Caco-2 (cell line): ENCODE data around the gene PRKCB. TPM values are rescaled to one million over a fixed set of nuclear protein-coding genes. Genes with fewer than 3 reads are reported as not detected.

Experiments
- BruUV-seq: library from RNA; stranded (reverse); fragments of 400-500 nt; replicated peaks from 2 replicates; lab custom pipeline; 2021; lab: Mats Ljungman, UMichigan
- CTCF ChIA-PET: fragments of 300-600 bp; sonication (Branson Sonifier 250); formaldehyde crosslinking; loops from one replicate; lab custom pipeline; 2022; ENCODE audit warnings: antibody characterized with exemption; lab: Charles Lee
- POLR2A ChIA-PET: fragments of 300-600 bp; sonication (Branson Sonifier 250); formaldehyde crosslinking; loops from one replicate; lab custom pipeline; 2022; ENCODE audit warnings: antibody characterized with exemption; lab: Charles Lee
- DNase-seq, 2 experiments: peaks; one replicate each; pipeline versions ENCODE4 v3.0.0 to v3.0.0-alpha.2; 2020 to 2022
- H3K27me3 ChIP-seq: replicated peaks from 2 replicates; pipeline ENCODE4 v1.6.0; 2011; ENCODE audit warnings: low read length; ENCODE audit not compliant: control insufficient read depth, insufficient read depth
- H3K36me3 ChIP-seq: 2 replicates; pipeline ENCODE4 v1.5.1; 2011; ENCODE audit warnings: low read length; ENCODE audit not compliant: control insufficient read depth, insufficient read depth
- H3K4me1 ChIP-seq: fragments of 250-450 bp; sonication (Bioruptor Pico); 2 replicates; pipeline ENCODE4 v1.5.1; 2020; ENCODE audit warnings: mild to moderate bottlenecking
- H3K4me3 ChIP-seq: 2 replicates; pipeline ENCODE4 v1.5.1; 2011; ENCODE audit warnings: low read depth, mild to moderate bottlenecking, control low read depth, low read length
- H3K9me3 ChIP-seq: fragments of 250-450 bp; sonication (Bioruptor Pico); 2 replicates; pipeline ENCODE4 v1.5.1; 2020; ENCODE audit warnings: mild to moderate bottlenecking, moderate library complexity
- H3K27ac Mint-ChIP-seq: one replicate; pipeline ENCODE4 v1.8.0; 2022; ENCODE audit warnings: mixed read lengths; ENCODE audit not compliant: unreplicated experiment
- H3K27me3 Mint-ChIP-seq: one replicate; pipeline ENCODE4 v1.8.0; 2022; ENCODE audit warnings: mixed read lengths; ENCODE audit not compliant: insufficient read depth, unreplicated experiment
- H3K36me3 Mint-ChIP-seq: one replicate; pipeline ENCODE4 v1.8.0; 2022; ENCODE audit warnings: mild to moderate bottlenecking, mixed read lengths; ENCODE audit not compliant: insufficient read depth, unreplicated experiment
- H3K4me1 Mint-ChIP-seq: one replicate; pipeline ENCODE4 v1.8.0; 2022; ENCODE audit warnings: low read depth, mixed read lengths; ENCODE audit not compliant: unreplicated experiment
- H3K4me3 Mint-ChIP-seq: one replicate; pipeline ENCODE4 v1.8.0; 2022; ENCODE audit warnings: mild to moderate bottlenecking, moderate library complexity, mixed read lengths; ENCODE audit not compliant: unreplicated experiment
- H3K9me3 Mint-ChIP-seq: one replicate; pipeline ENCODE4 v1.8.0; 2022; ENCODE audit warnings: mixed read lengths; ENCODE audit not compliant: unreplicated experiment
- intact Hi-C: fragments of 100-400 bp; cut with micrococcal nuclease; formaldehyde crosslinking; loops from one replicate; pipeline ENCODE4 v1.10.0; 2022; ENCODE audit not compliant: unreplicated experiment
- total RNA-seq: library from RNA; stranded (reverse); gene quantifications from 2 replicates; pipeline ENCODE4 v1.2.3, GENCODE V29; 2022
- TF ChIP-seq, protein P1 (sequence below), 2 experiments: fragments of 200-600 bp in 1 of 2; IDR thresholded peaks; 1 replicate in 1 of 2; 2 replicates in 1 of 2; pipeline versions ENCODE4 v1.5.1 to v1.8.0; 2011 to 2022; ENCODE audit warnings: antibody characterized with exemption in 1 of 2, control low read depth in 1 of 2, inconsistent platforms in 1 of 2, low read depth in 1 of 2, low read length in 1 of 2, mild to moderate bottlenecking in 1 of 2, moderate library complexity in 1 of 2; ENCODE audit not compliant: insufficient read depth in 1 of 2, severe bottlenecking in 1 of 2, unreplicated experiment in 1 of 2

Gene PRKCB
- total RNA-seq, 1 experiment from 2014 or later: not detected

DNA sequence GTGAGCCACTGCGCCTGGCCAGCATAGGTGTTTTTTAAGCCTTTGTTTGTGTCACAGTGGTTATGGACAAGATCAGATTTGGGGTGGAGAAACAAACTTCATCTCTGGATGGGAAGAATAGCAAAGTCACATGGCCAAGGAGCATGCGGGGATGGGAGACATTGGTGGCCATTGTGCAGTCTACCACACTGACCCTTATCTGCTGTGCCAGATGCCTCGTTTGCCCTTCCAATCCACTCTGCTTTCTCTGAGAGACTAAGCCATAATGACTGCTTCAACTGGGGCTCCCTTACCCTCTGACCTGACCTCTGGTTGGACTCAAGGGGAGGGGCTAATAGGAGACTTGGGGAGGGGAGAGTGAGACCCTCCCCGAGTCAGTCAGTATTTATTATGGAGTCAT is 166.8 kb downstream of the PRKCB start:
- CTCF ChIA-PET: no interaction called here
- no peaks in the 10 kb centered on the region for H3K36me3 ChIP-seq
- no peaks in the 10 kb centered on the region for H3K4me1 ChIP-seq
- H3K36me3 Mint-ChIP-seq: no peaks in the 10 kb centered on the region
- DNase-seq: no peak
- H3K9me3 Mint-ChIP-seq: no peaks in the 10 kb centered on the region
- no TSS peak for BruUV-seq
- intact Hi-C loops: no loop called here
- H3K4me1 Mint-ChIP-seq: no peaks in the 10 kb centered on the region
- no peak overlapping the region for H3K4me3 ChIP-seq
- H3K27me3 Mint-ChIP-seq: peaks cover 5% of the 10 kb centered on the region
- no peaks in the 10 kb centered on the region for H3K9me3 ChIP-seq
- TF ChIP-seq, protein P1, sequence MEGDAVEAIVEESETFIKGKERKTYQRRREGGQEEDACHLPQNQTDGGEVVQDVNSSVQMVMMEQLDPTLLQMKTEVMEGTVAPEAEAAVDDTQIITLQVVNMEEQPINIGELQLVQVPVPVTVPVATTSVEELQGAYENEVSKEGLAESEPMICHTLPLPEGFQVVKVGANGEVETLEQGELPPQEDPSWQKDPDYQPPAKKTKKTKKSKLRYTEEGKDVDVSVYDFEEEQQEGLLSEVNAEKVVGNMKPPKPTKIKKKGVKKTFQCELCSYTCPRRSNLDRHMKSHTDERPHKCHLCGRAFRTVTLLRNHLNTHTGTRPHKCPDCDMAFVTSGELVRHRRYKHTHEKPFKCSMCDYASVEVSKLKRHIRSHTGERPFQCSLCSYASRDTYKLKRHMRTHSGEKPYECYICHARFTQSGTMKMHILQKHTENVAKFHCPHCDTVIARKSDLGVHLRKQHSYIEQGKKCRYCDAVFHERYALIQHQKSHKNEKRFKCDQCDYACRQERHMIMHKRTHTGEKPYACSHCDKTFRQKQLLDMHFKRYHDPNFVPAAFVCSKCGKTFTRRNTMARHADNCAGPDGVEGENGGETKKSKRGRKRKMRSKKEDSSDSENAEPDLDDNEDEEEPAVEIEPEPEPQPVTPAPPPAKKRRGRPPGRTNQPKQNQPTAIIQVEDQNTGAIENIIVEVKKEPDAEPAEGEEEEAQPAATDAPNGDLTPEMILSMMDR (IDR thresholded peaks at IDR 0.05; ENCODE audit: insufficient read depth in 1 of 2, low read depth in 1 of 2, low read length in 1 of 2, severe bottlenecking in 1 of 2, unreplicated experiment in 1 of 2): no peak
- no peaks in the 10 kb centered on the region for H3K27me3 ChIP-seq
- no peak overlapping the region for H3K27ac Mint-ChIP-seq
- POLR2A ChIA-PET: no interaction called here
- H3K4me3 Mint-ChIP-seq: no peak overlapping the region

GRCh38 chr16:24005577-24005976 is 169.8 kb downstream of the PRKCB start:
- ChIA-PET POLR2A (no interaction called here), CTCF (no interaction called here)
- H3K27me3 ChIP-seq: no peaks in the 10 kb centered on the region
- Mint-ChIP-seq H3K27ac (no peak overlapping the region), H3K9me3 (no peaks in the 10 kb centered on the region), H3K27me3 (peaks cover 8% of the 10 kb centered on the region), H3K4me1 (no peaks in the 10 kb centered on the region), H3K4me3 (no peak overlapping the region), H3K36me3 (no peaks in the 10 kb centered on the region)
- BruUV-seq: no TSS peak
- intact Hi-C loops: no loop called here
- no peaks in the 10 kb centered on the region for H3K9me3 ChIP-seq
- no peak overlapping the region for H3K4me3 ChIP-seq
- no peak for DNase-seq
- no peaks in the 10 kb centered on the region for H3K4me1 ChIP-seq
- no peaks in the 10 kb centered on the region for H3K36me3 ChIP-seq
- TF ChIP-seq, protein P1 (IDR thresholded peaks at IDR 0.05; ENCODE audit: insufficient read depth in 1 of 2, low read depth in 1 of 2, low read length in 1 of 2, severe bottlenecking in 1 of 2, unreplicated experiment in 1 of 2): no peak

DNA sequence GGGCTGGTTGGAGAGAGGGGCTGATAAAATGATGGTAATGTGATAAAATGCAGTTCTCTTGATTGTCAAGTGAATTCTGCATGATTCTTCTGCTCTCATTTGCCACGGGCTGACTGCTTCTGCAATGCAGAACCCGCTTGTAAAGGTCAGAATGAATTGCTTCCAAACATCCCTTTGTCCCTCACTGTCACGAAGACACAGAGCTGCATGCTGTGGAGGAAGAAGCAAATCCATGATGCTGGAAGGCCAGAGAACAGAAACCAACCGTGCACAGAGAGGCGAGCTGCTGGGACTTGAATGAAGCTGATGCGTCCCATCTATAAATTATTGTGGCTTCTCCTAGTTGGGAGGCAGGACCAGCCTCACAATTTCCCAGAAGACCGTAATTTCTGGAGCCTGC is 171.6 kb downstream of the PRKCB start:
- POLR2A ChIA-PET: no interaction called here
- intact Hi-C loops: no loop called here

More for the DNA sequence above, 171.6 kb downstream of the PRKCB start:
- no TSS peak for BruUV-seq
- Histone ChIP-seq H3K36me3 (no peaks in the 10 kb centered on the region), H3K9me3 (no peaks in the 10 kb centered on the region), H3K4me1 (no peaks in the 10 kb centered on the region), H3K27me3 (no peaks in the 10 kb centered on the region), H3K4me3 (no peak overlapping the region)
- Mint-ChIP-seq H3K9me3 (no peaks in the 10 kb centered on the region), H3K4me1 (no peaks in the 10 kb centered on the region), H3K4me3 (no peak overlapping the region), H3K27me3 (peaks cover 10% of the 10 kb centered on the region), H3K36me3 (no peaks in the 10 kb centered on the region), H3K27ac (no peak overlapping the region)
- no peak for DNase-seq
- TF ChIP-seq, protein P1 (IDR thresholded peaks at IDR 0.05; ENCODE audit: insufficient read depth in 1 of 2, low read depth in 1 of 2, low read length in 1 of 2, severe bottlenecking in 1 of 2, unreplicated experiment in 1 of 2): no peak
- CTCF ChIA-PET: no interaction called here
